Natural killer cell (primary cell): Measurements from ENCODE around the gene IKBIP. TPM values are rescaled to one million over a fixed set of nuclear protein-coding genes. Genes with fewer than 3 reads are reported as not detected.
"Not testable (repeated sequence)": the region's sequence is repeated elsewhere in the genome, so short reads cannot be mapped to it uniquely, and the experiment has no call there.

Experiments used
- ATAC-seq, 3 donors: fragments of 150-1000 bp in 2 of 3; fragments of 200-7000 bp in 1 of 3; cut with Tn5 transposase; 1 replicate in 1 of 3; 2 replicates in 2 of 3; pipeline ENCODE4 v1.10.0; 2021; ENCODE audit warnings: mild to moderate bottlenecking in 2 of 3, moderate library complexity in 2 of 3
- DNase-seq, 2 donors: peaks; one replicate each; pipeline versions ENCODE4 v3.0.0 to v3.0.0-alpha.2; 2013 to 2021; ENCODE audit warnings: mixed read lengths in 1 of 2
- H3K27ac ChIP-seq: one replicate; pipeline ENCODE4 v1.5.1; 2013; ENCODE audit warnings: mild to moderate bottlenecking, low read length
- H3K27me3 ChIP-seq: one replicate; pipeline ENCODE4 v1.6.1; 2013; ENCODE audit warnings: low read length; ENCODE audit not compliant: control insufficient read depth, insufficient read depth
- H3K36me3 ChIP-seq: one replicate; pipeline ENCODE4 v1.6.1; 2013; ENCODE audit warnings: low read length; ENCODE audit not compliant: control insufficient read depth, insufficient read depth
- H3K4me1 ChIP-seq: one replicate; pipeline ENCODE4 v1.6.1; 2013; ENCODE audit warnings: low read length; ENCODE audit not compliant: control insufficient read depth, insufficient read depth
- H3K4me3 ChIP-seq: one replicate; pipeline ENCODE4 v1.5.1; 2013; ENCODE audit warnings: low read length
- H3K9me3 ChIP-seq: one replicate; pipeline ENCODE4 v1.6.1; 2013; ENCODE audit warnings: low read length; ENCODE audit not compliant: control insufficient read depth, insufficient read depth
- H3K27ac Mint-ChIP-seq, 2 donors: one replicate each; pipeline ENCODE4 v1.8.0; 2022; ENCODE audit warnings: mild to moderate bottlenecking in 2 of 2, mixed read lengths in 2 of 2, moderate library complexity in 1 of 2
- H3K27me3 Mint-ChIP-seq, 2 donors: one replicate each; pipeline ENCODE4 v1.8.0; 2022; ENCODE audit warnings: low read depth in 2 of 2, mixed read lengths in 2 of 2
- H3K36me3 Mint-ChIP-seq: one replicate; pipeline ENCODE4 v1.8.0; 2022; ENCODE audit warnings: mixed read lengths
- H3K4me1 Mint-ChIP-seq, 2 donors: one replicate each; pipeline ENCODE4 v1.8.0; 2022; ENCODE audit warnings: mixed read lengths in 2 of 2
- H3K4me3 Mint-ChIP-seq: one replicate; pipeline ENCODE4 v1.8.0; 2022; ENCODE audit warnings: mild to moderate bottlenecking, moderate library complexity, mixed read lengths
- H3K9me3 Mint-ChIP-seq, 2 donors: one replicate each; pipeline ENCODE4 v1.8.0; 2022; ENCODE audit warnings: mixed read lengths in 2 of 2
- WGBS: methylation state at CpG from one replicate; pipeline ENCODE4 v1.1.7; 2013; ENCODE audit warnings: missing lambda C conversion rate; ENCODE audit not compliant: insufficient coverage; 5-methylcytosine and 5-hydroxymethylcytosine counted together
- intact Hi-C: fragments of 100-400 bp; cut with micrococcal nuclease; formaldehyde crosslinking; loops from one replicate; pipeline ENCODE4 v1.14.2; 2022
- total RNA-seq, 4 donors: library from RNA; stranded (reverse); fragments of 120-200 nt in 1 of 4; gene quantifications; one replicate each; pipeline versions ENCODE4 v1.2.3 to v1.2.4, GENCODE V29; 2013 to 2022
- TF ChIP-seq, protein P1 (sequence below): fragments of 200-600 bp; IDR thresholded peaks from one replicate; pipeline ENCODE4 v1.8.0; 2022; ENCODE audit warnings: antibody characterized with exemption

Gene IKBIP
- total RNA-seq, 3 donors from 2014 or later (not counting 1 experiment from before 2014, with no cell fraction given): 3.9 to 6.3 (median 4.6) TPM

DNA sequence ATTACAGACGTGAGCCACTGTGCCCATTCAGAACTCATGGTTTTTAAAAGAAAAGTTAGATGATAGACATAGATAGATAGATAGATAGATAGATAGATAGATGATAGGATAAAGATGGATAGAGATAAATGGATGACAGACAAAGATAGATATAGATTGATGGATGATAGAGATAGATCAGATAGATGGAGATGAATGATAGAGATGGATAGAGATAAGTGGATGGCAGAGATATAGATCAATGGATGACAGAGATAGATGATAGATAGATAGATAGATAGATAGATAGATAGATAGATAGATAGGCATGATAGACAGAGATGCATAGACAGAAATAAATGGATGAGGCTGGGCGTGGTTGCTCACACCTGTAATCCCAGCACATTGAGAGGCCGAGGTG is 64.8 kb downstream of the IKBIP start:
- DNase-seq (no peak), ATAC-seq (no peak)
- H3K36me3 Mint-ChIP-seq: no peaks in the 10 kb centered on the region
- Histone ChIP-seq H3K4me3 (no peak overlapping the region), H3K9me3 (no peaks in the 10 kb centered on the region), H3K4me1 (no peaks in the 10 kb centered on the region), H3K36me3 (no peaks in the 10 kb centered on the region), H3K27ac (no peak overlapping the region), H3K27me3 (no peaks in the 10 kb centered on the region)
- H3K4me3 Mint-ChIP-seq: no peak overlapping the region
- TF ChIP-seq, protein P1, sequence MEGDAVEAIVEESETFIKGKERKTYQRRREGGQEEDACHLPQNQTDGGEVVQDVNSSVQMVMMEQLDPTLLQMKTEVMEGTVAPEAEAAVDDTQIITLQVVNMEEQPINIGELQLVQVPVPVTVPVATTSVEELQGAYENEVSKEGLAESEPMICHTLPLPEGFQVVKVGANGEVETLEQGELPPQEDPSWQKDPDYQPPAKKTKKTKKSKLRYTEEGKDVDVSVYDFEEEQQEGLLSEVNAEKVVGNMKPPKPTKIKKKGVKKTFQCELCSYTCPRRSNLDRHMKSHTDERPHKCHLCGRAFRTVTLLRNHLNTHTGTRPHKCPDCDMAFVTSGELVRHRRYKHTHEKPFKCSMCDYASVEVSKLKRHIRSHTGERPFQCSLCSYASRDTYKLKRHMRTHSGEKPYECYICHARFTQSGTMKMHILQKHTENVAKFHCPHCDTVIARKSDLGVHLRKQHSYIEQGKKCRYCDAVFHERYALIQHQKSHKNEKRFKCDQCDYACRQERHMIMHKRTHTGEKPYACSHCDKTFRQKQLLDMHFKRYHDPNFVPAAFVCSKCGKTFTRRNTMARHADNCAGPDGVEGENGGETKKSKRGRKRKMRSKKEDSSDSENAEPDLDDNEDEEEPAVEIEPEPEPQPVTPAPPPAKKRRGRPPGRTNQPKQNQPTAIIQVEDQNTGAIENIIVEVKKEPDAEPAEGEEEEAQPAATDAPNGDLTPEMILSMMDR: no peak
- no peaks in the 10 kb centered on the region for H3K4me1 Mint-ChIP-seq
- intact Hi-C loops: no loop called here
- H3K9me3 Mint-ChIP-seq: no peaks in the 10 kb centered on the region
- peaks cover 0 to 2% of the 10 kb centered on the region in 2 donors for H3K27me3 Mint-ChIP-seq
- no peak overlapping the region for H3K27ac Mint-ChIP-seq
- 91% methylated on average over 3 of the region's 3 CpGs for WGBS

DNA sequence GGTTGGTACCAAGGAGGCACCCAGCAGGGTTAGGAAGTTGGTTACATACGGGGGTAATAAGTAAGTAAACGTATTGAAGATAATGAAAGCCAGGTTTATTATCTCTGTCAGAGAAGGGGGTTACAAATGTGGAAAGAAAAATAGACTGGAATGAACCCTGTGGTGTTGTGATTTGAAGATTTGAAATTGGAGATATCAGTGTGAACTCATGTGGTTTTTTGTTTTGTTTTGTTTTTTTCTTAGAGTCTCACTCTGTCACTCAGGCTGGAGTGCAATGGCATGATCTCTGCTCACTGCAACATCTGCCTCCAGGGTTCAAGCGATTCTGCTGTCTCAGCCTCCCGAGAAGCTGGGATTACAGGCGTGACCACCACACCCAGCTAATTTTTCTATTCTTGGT is 65.2 kb downstream of the IKBIP start:
- Mint-ChIP-seq H3K27me3 (peaks cover 0 to 2% of the 10 kb centered on the region in 2 donors), H3K9me3 (no peaks in the 10 kb centered on the region), H3K4me3 (no peak overlapping the region), H3K36me3 (no peaks in the 10 kb centered on the region), H3K4me1 (no peaks in the 10 kb centered on the region), H3K27ac (no peak overlapping the region)
- 91% methylated on average over 5 of the region's 5 CpGs for WGBS
- no peak overlapping the region for H3K27ac ChIP-seq
- DNase-seq: no peak
- TF ChIP-seq, protein P1: no peak
- H3K27me3 ChIP-seq: no peaks in the 10 kb centered on the region
- no peak for ATAC-seq
- H3K36me3 ChIP-seq: no peaks in the 10 kb centered on the region
- no peaks in the 10 kb centered on the region for H3K4me1 ChIP-seq
- intact Hi-C loops: no loop called here
- no peaks in the 10 kb centered on the region for H3K9me3 ChIP-seq
- H3K4me3 ChIP-seq: no peak overlapping the region

DNA sequence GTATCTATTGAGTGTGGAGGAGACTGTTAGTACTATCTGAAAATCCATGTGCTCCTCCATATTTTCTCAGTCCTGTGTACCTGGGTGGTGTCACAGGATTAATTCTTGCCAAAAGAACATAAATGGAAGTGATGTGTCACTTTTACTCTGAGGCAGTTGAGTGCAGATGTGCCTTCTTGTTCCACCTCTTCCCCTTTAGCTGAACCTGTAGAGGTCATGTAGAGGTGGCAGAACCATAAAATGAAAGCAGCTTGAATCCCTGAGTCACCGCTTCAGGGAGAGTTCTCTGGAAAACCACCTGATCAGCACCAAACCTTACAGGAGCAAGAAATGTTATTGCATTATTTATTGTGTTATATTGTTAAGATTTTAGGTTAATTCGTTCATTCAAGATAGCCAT is 65.8 kb downstream of the IKBIP start:
- Mint-ChIP-seq H3K9me3 (no peaks in the 10 kb centered on the region), H3K27ac (no peak overlapping the region), H3K4me1 (no peaks in the 10 kb centered on the region), H3K4me3 (no peak overlapping the region), H3K36me3 (no peaks in the 10 kb centered on the region), H3K27me3 (peaks cover 0 to 2% of the 10 kb centered on the region in 2 donors)
- WGBS: no CpG with 5 or more reads among the region's 2 CpGs
- Histone ChIP-seq H3K36me3 (no peaks in the 10 kb centered on the region), H3K9me3 (no peaks in the 10 kb centered on the region), H3K4me1 (no peaks in the 10 kb centered on the region), H3K27ac (no peak overlapping the region), H3K27me3 (no peaks in the 10 kb centered on the region), H3K4me3 (no peak overlapping the region)
- intact Hi-C loops: no loop called here
- ATAC-seq (no peak), DNase-seq (no peak)
- TF ChIP-seq, protein P1: no peak

- intact Hi-C loops: no loop called here
- Mint-ChIP-seq H3K4me3 (no peak overlapping the region), H3K27me3 (peaks cover 0 to 2% of the 10 kb centered on the region in 2 donors), H3K4me1 (no peaks in the 10 kb centered on the region), H3K9me3 (no peaks in the 10 kb centered on the region), H3K27ac (no peak overlapping the region), H3K36me3 (no peaks in the 10 kb centered on the region)
- ATAC-seq (no peak), DNase-seq (no peak)
- H3K4me3 ChIP-seq: no peak overlapping the region
- H3K4me1 ChIP-seq: no peaks in the 10 kb centered on the region
- no peaks in the 10 kb centered on the region for H3K9me3 ChIP-seq
- H3K27ac ChIP-seq: no peak overlapping the region
- no peaks in the 10 kb centered on the region for H3K27me3 ChIP-seq
- no CpG with 5 or more reads among the region's 1 CpG for WGBS
- TF ChIP-seq, protein P1: no peak
- H3K36me3 ChIP-seq: no peaks in the 10 kb centered on the region
Observed at GRCh38 chr12:98578392-98578791, 66.2 kb downstream of the IKBIP start.

- H3K4me1 ChIP-seq, H3K4me3 ChIP-seq, H3K4me1 Mint-ChIP-seq, DNase-seq, H3K27me3 Mint-ChIP-seq, H3K4me3 Mint-ChIP-seq, H3K9me3 ChIP-seq, H3K27ac ChIP-seq, ATAC-seq, H3K36me3 Mint-ChIP-seq, H3K27me3 ChIP-seq, intact Hi-C loops, H3K27ac Mint-ChIP-seq, H3K9me3 Mint-ChIP-seq, H3K36me3 ChIP-seq: not testable (repeated sequence)
- WGBS: 91% methylated on average over 1 of the region's 2 CpGs
Observed at GRCh38 chr12:98576795-98577194, 67.8 kb downstream of the IKBIP start.
